HG03354 (cell line): Measurements from ENCODE around the gene KRI1.
"Not testable (repeated sequence)": the region's sequence is repeated elsewhere in the genome, so short reads cannot be mapped to it uniquely, and the experiment has no call there.

Source experiments
- ATAC-seq: cut with Tn5 transposase; IDR thresholded peaks from one replicate; pipeline ENCODE4 v1.9.1; 2021; ENCODE audit warnings: mild to moderate bottlenecking; ENCODE audit not compliant: unreplicated experiment, poor library complexity, severe bottlenecking

Gene KRI1

GRCh38 chr19:10577951-10578350, 12.1 kb upstream of the KRI1 start:
- no peak for ATAC-seq

GRCh38 chr19:10575011-10575716, 9.4 kb upstream of the KRI1 start:
- no peak for ATAC-seq

- no peak for ATAC-seq
Measured at GRCh38 chr19:10574462-10574861, 8.7 kb upstream of the KRI1 start.

GRCh38 chr19:10573793-10574192, 8.0 kb upstream of the KRI1 start:
- not testable (repeated sequence) for ATAC-seq

- peak; percentile 72 for ATAC-seq
Measured at GRCh38 chr19:10568826-10569651, 3.2 kb upstream of the KRI1 start, which contains the start of gene CDKN2D. Gene CDKN2D (minus strand): TSS chr19:10568979. CDS start chr19:10568653, 326 bp downstream.

GRCh38 chr19:10568062-10568825, 2.4 kb upstream of the KRI1 start:
- ATAC-seq: no peak

- ATAC-seq: no peak
Measured at GRCh38 chr19:10567656-10568055, 1.8 kb upstream of the KRI1 start.

- no peak for ATAC-seq
Measured at GRCh38 chr19:10566658-10567410, 1.0 kb upstream of the KRI1 start.

- ATAC-seq: no peak
Measured at GRCh38 chr19:10566408-10566657, 523 bp upstream of the KRI1 start.

GRCh38 chr19:10565028-10565566, 713 bp downstream of the KRI1 start:
- no peak for ATAC-seq

GRCh38 chr19:10562609-10563008, 3.2 kb downstream of the KRI1 start:
- no peak for ATAC-seq

- ATAC-seq: no peak
Measured at GRCh38 chr19:10560154-10560553, 5.7 kb downstream of the KRI1 start.

- ATAC-seq: no peak
Measured at GRCh38 chr19:10557603-10558197, 8.1 kb downstream of the KRI1 start.

GRCh38 chr19:10555610-10555973, 10.2 kb downstream of the KRI1 start:
- ATAC-seq: no peak

GRCh38 chr19:10554760-10555609, 10.8 kb downstream of the KRI1 start:
- no peak for ATAC-seq

GRCh38 chr19:10553943-10554381, 11.8 kb downstream of the KRI1 start:
- peak; percentile 64 for ATAC-seq

GRCh38 chr19:10553087-10553667, 12.6 kb downstream of the KRI1 start:
- no peak for ATAC-seq

- ATAC-seq: no peak
Measured at GRCh38 chr19:10552510-10553053, 13.2 kb downstream of the KRI1 start.
